Mesodermal cell (in vitro differentiated cells): ENCODE measurements around the gene URB1.
"Not testable (repeated sequence)": the region's sequence is repeated elsewhere in the genome, so short reads cannot be mapped to it uniquely, and the experiment has no call there.

Source experiments
- H3K27ac ChIP-seq: 2 replicates; pipeline ENCODE4 v1.7.0; 2013; ENCODE audit warnings: mild to moderate bottlenecking, low read depth, low read length, moderate library complexity; ENCODE audit not compliant: severe bottlenecking
- H3K36me3 ChIP-seq: 2 replicates; pipeline ENCODE4 v1.7.1; 2013; ENCODE audit warnings: mild to moderate bottlenecking, low read length, moderate library complexity; ENCODE audit not compliant: control insufficient read depth, insufficient read depth
- H3K4me1 ChIP-seq: one replicate; pipeline ENCODE4 v1.7.1; 2013; ENCODE audit warnings: mild to moderate bottlenecking, low read length; ENCODE audit not compliant: insufficient read depth, control insufficient read depth, poor library complexity, severe bottlenecking
- H3K4me3 ChIP-seq: 2 replicates; pipeline ENCODE4 v1.7.0; 2013; ENCODE audit warnings: low read length, control low read depth, mild to moderate bottlenecking; ENCODE audit not compliant: insufficient read depth, poor library complexity, severe bottlenecking; ENCODE audit errors: extremely low read depth
- H3K9me3 ChIP-seq: 2 replicates; pipeline ENCODE4 v1.7.1; 2013; ENCODE audit warnings: mild to moderate bottlenecking, low read length, moderate library complexity; ENCODE audit not compliant: control insufficient read depth
- WGBS, 2 experiments: methylation state at CpG; one replicate each; pipeline ENCODE4 v1.1.5; 2013; ENCODE audit warnings: missing lambda C conversion rate in 2 of 2; ENCODE audit not compliant: insufficient coverage in 2 of 2; 5-methylcytosine and 5-hydroxymethylcytosine counted together

Gene URB1

GRCh38 chr21:32282992-32283391 lies 109.8 kb downstream of the URB1 start:
- no peak overlapping the region for H3K4me3 ChIP-seq
- no peaks in the 10 kb centered on the region for H3K9me3 ChIP-seq
- WGBS, 2 experiments, result 83 to 92% methylated on average over 1 to 3 of the region's 6 CpGs
- H3K4me1 ChIP-seq, result no peaks in the 10 kb centered on the region
- H3K36me3 ChIP-seq, result no peaks in the 10 kb centered on the region
- no peak overlapping the region for H3K27ac ChIP-seq

DNA sequence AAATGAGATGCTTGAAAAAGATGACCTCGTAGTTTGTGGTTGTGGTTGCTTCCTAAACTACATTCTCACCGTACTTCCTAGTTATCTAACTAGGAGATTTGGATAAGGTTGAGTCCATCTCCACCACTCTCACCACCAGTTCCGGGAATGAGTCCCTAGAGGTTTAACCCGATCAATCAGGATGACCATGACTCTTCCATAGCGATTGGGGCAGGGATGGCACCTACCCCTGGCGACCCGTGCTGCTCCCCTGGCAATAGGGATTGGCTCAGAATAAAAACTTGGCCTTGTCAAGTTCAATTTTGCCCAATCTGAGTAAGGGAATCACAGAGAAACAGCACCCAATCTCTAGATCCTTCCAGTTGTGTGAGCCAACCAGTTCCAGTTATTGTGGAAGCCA lies 111.3 kb downstream of the URB1 start:
- Histone ChIP-seq H3K4me3 (no peak overlapping the region), H3K4me1 (peaks cover 6% of the 10 kb centered on the region), H3K27ac (no peak overlapping the region), H3K36me3 (no peaks in the 10 kb centered on the region), H3K9me3 (no peaks in the 10 kb centered on the region)
- WGBS, 2 experiments, result 87 to 97% methylated on average over 4 to 5 of the region's 7 CpGs

GRCh38 chr21:32279377-32279680 lies 113.5 kb downstream of the URB1 start:
- Histone ChIP-seq H3K9me3 (no peaks in the 10 kb centered on the region), H3K27ac (peak overlapping the region; percentile 13), H3K36me3 (peaks cover 5% of the 10 kb centered on the region), H3K4me3 (peak overlapping the region; percentile 92), H3K4me1 (peaks cover 6% of the 10 kb centered on the region)
- WGBS, 2 experiments, result 10 to 33% methylated on average over 1 to 2 of the region's 10 CpGs

- WGBS, 2 experiments, result 0 to 1% methylated on average over 64 to 65 of the region's 69 CpGs
- Histone ChIP-seq H3K9me3 (no peaks in the 10 kb centered on the region), H3K36me3 (peaks cover 9% of the 10 kb centered on the region), H3K27ac (peak within 1 kb of the TSS; percentile 63), H3K4me3 (peak within 1 kb of the TSS; percentile 92), H3K4me1 (peaks cover 6% of the 10 kb centered on the region)
These were observed 114.1 kb downstream of the URB1 start, which contains the start of gene MIS18A for GRCh38 chr21:32278518-32279376. Gene MIS18A (minus strand): TSS chr21:32279049. CDS start chr21:32279014, 35 bp downstream.

DNA sequence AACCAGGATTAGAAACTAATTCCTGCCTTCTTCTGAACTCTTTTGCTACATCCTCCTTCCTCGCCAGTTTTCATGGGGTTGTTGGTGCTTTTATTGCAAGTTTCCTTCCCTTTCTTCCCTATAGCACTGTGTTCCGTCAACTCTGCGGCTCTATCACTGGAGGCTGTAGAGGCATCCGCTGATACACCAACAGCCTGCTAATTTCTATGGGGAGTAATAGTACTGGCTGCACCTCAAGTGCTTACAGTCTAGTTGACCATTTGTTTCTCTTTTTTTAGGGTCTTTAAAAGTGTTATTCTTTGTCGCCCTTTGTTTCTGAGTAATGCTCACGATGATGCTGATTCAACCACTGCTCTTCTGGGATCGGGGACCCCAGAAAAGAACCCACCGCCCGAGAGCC lies 114.7 kb downstream of the URB1 start:
- peaks cover 16% of the 10 kb centered on the region for H3K36me3 ChIP-seq
- WGBS, 2 experiments, result 0% methylated on average over 3 of the region's 9 CpGs
- peak overlapping the region; percentile 63 for H3K27ac ChIP-seq
- H3K4me1 ChIP-seq, result peaks cover 6% of the 10 kb centered on the region
- H3K9me3 ChIP-seq, result no peaks in the 10 kb centered on the region
- peak overlapping the region; percentile 92 for H3K4me3 ChIP-seq

DNA sequence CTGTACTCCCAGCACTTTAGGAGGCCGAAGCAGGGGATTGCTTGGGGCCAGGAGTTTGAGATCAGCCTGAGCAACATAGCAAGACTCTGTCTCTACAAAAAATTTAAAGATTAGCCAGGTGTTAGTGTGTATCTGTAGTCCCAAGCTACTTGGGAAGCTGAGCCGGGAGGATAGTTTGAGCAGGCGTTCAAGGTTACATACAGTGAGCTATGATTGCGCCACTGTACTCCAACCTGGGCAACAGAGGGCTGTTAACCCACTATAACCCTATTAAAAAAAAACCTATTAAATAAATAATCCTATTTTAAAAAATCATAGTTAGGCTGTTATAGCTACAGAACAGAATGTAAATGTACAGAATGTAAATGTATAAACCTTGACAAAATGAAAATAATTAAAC lies 116.1 kb downstream of the URB1 start:
- Histone ChIP-seq H3K27ac (no peak overlapping the region), H3K4me1 (peaks cover 6% of the 10 kb centered on the region), H3K36me3 (peaks cover 29% of the 10 kb centered on the region), H3K9me3 (no peaks in the 10 kb centered on the region), H3K4me3 (no peak overlapping the region)
- WGBS, 2 experiments, result 100% methylated on average over 1 to 2 of the region's 4 CpGs

DNA sequence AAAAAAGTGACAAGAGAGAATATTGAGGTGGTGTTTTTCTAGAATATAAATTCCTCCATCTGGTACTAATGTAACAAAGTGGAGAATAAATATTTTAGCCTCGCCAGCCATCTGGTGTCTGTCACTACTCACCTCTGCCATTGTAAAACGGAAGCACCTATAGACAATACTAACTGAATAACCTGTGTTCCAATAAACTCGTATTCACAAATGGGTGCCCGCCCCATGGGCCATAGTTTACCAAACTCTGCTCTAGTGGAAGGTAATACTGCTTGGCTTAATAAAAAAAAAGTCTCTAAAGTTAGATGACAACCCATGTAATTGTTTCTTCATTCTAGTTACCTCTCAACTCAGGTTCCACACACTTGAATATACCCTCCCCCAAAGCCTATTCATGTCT lies 122.1 kb downstream of the URB1 start:
- Histone ChIP-seq H3K27ac (no peak overlapping the region), H3K36me3 (peaks cover 63% of the 10 kb centered on the region), H3K4me3 (no peak overlapping the region), H3K4me1 (no peaks in the 10 kb centered on the region), H3K9me3 (no peaks in the 10 kb centered on the region)
- 75 to 100% methylated on average over 1 to 2 of the region's 4 CpGs for WGBS, 2 experiments

- WGBS, 2 experiments, result 94 to 100% methylated on average over 7 of the region's 23 CpGs
- H3K27ac ChIP-seq, H3K4me1 ChIP-seq, H3K4me3 ChIP-seq, H3K9me3 ChIP-seq: not testable (repeated sequence)
- peaks cover 29% of the 10 kb centered on the region for H3K36me3 ChIP-seq
These were observed 127.5 kb downstream of the URB1 start for GRCh38 chr21:32265321-32265720.

GRCh38 chr21:32261929-32262328 lies 130.9 kb downstream of the URB1 start:
- peaks cover 5% of the 10 kb centered on the region for H3K4me1 ChIP-seq
- H3K9me3 ChIP-seq, result no peaks in the 10 kb centered on the region
- 96 to 100% methylated on average over 4 to 5 of the region's 5 CpGs for WGBS, 2 experiments
- H3K4me3 ChIP-seq, result no peak overlapping the region
- H3K27ac ChIP-seq, result no peak overlapping the region
- H3K36me3 ChIP-seq, result peaks cover 5% of the 10 kb centered on the region
